HCT116 (cell line): ENCODE measurements around the gene FES.

Experiments used
- CTCF ChIP-seq, 3 experiments: fragments of 200-600 bp in 1 of 3; sonication (generic) in 1 of 3; IDR thresholded peaks in 2 of 3; conservative IDR thresholded peaks in 1 of 3; 2 replicates each; pipeline ENCODE4 v1.5.1; 2012 to 2017; ENCODE audit warnings: low read depth in 2 of 3, low read length in 2 of 3, antibody characterized with exemption in 1 of 3, borderline replicate concordance in 1 of 3, control low read depth in 1 of 3, mild to moderate bottlenecking in 1 of 3, mixed read lengths in 1 of 3, mixed run types in 1 of 3, moderate library complexity in 1 of 3; ENCODE audit not compliant: insufficient read depth in 1 of 3
- SRF ChIP-seq: IDR thresholded peaks from 2 replicates; pipeline ENCODE4 v1.6.1; 2012; ENCODE audit warnings: low read depth

- TF ChIP-seq CTCF (IDR thresholded peaks at IDR 0.05 in 2 of 3, conservative IDR thresholded peaks at IDR 0.05 in 1 of 3; ENCODE audit: borderline replicate concordance in 1 of 3, insufficient read depth in 1 of 3, low read depth in 2 of 3, low read length in 2 of 3) (no peak), SRF (no peak)
Measured at GRCh38 chr15:90864507-90864906, 19.8 kb upstream of the FES start.
